HEK293 (cell line): Measurements from ENCODE around the gene RNASEH2A.

Experiments used
- GLI4 ChIP-seq: fragments of 450-650 bp; formaldehyde crosslinking; IDR thresholded peaks from 2 replicates; pipeline ENCODE4 v1.5.1; 2016; ENCODE audit warnings: missing biosample characterization, missing genetic modification characterization
- GLIS2 ChIP-seq: fragments of 450-650 bp; formaldehyde crosslinking; IDR thresholded peaks from 2 replicates; pipeline ENCODE4 v1.5.1; 2016; ENCODE audit warnings: missing biosample characterization, missing genetic modification characterization
- HIC1 ChIP-seq: fragments of 450-650 bp; formaldehyde crosslinking; IDR thresholded peaks from 2 replicates; pipeline ENCODE4 v1.5.1; 2016; ENCODE audit warnings: missing biosample characterization, missing genetic modification characterization
- HOXA7 ChIP-seq: sonication (generic); formaldehyde crosslinking; IDR thresholded peaks from 2 replicates; pipeline ENCODE4 v1.8.1; 2022; ENCODE audit warnings: missing genetic modification reagents, borderline replicate concordance
- HOXD13 ChIP-seq: sonication (generic); formaldehyde crosslinking; IDR thresholded peaks from 2 replicates; pipeline ENCODE4 v1.8.0; 2022; ENCODE audit warnings: missing genetic modification reagents, borderline replicate concordance
- IKZF3 ChIP-seq: fragments of 450-650 bp; IDR thresholded peaks from 2 replicates; pipeline ENCODE4 v1.5.0; 2018; ENCODE audit warnings: missing biosample characterization, mild to moderate bottlenecking, missing genetic modification characterization, moderate library complexity
- REPIN1 ChIP-seq: fragments of 450-650 bp; formaldehyde crosslinking; IDR thresholded peaks from 2 replicates; pipeline ENCODE4 v1.5.1; 2017; ENCODE audit warnings: missing biosample characterization, missing genetic modification characterization, low read depth
- SALL2 ChIP-seq: fragments of 450-650 bp; formaldehyde crosslinking; IDR thresholded peaks from 2 replicates; pipeline ENCODE4 v1.5.0; 2017; ENCODE audit warnings: missing biosample characterization, mild to moderate bottlenecking, missing genetic modification characterization, borderline replicate concordance
- SETDB1 ChIP-seq: IDR thresholded peaks from one replicate; pipeline ENCODE4 v1.6.1; 2017; ENCODE audit warnings: mild to moderate bottlenecking, low read length, moderate library complexity, mixed read lengths; ENCODE audit not compliant: insufficient read length
- TCF7L2 ChIP-seq: IDR thresholded peaks from 2 replicates; pipeline ENCODE4 v1.6.1; 2011; ENCODE audit warnings: low read depth, mild to moderate bottlenecking, inconsistent platforms, low read length, moderate library complexity, borderline replicate concordance
- ZBTB7A ChIP-seq: fragments of 450-650 bp; formaldehyde crosslinking; IDR thresholded peaks from 2 replicates; pipeline ENCODE4 v1.5.1; 2016; ENCODE audit warnings: low read depth, missing biosample characterization, missing genetic modification characterization
- ZEB2 ChIP-seq: fragments of 450-650 bp; formaldehyde crosslinking; IDR thresholded peaks from 2 replicates; pipeline ENCODE4 v1.5.1; 2016; ENCODE audit warnings: missing biosample characterization, missing genetic modification characterization
- ZFHX2 ChIP-seq: fragments of 450-650 bp; formaldehyde crosslinking; conservative IDR thresholded peaks from 2 replicates; pipeline ENCODE4 v1.5.1; 2016; ENCODE audit warnings: missing biosample characterization, missing genetic modification characterization
- ZNF132 ChIP-seq: fragments of 450-650 bp; formaldehyde crosslinking; IDR thresholded peaks from 2 replicates; pipeline ENCODE4 v1.5.1; 2017; ENCODE audit warnings: missing biosample characterization, missing genetic modification characterization, borderline replicate concordance
- ZNF133 ChIP-seq: fragments of 450-650 bp; formaldehyde crosslinking; IDR thresholded peaks from 2 replicates; pipeline ENCODE4 v1.5.1; 2016; ENCODE audit warnings: missing biosample characterization, missing genetic modification characterization
- ZNF138 ChIP-seq: fragments of 450-650 bp; formaldehyde crosslinking; IDR thresholded peaks from 2 replicates; pipeline ENCODE4 v1.5.1; 2016; ENCODE audit warnings: missing biosample characterization, missing genetic modification characterization, borderline replicate concordance
- ZNF140 ChIP-seq: fragments of 450-650 bp; formaldehyde crosslinking; IDR thresholded peaks from 2 replicates; pipeline ENCODE4 v1.5.1; 2016; ENCODE audit warnings: missing biosample characterization, missing genetic modification characterization
- ZNF155 ChIP-seq: fragments of 450-650 bp; formaldehyde crosslinking; IDR thresholded peaks from 2 replicates; pipeline ENCODE4 v1.5.1; 2016; ENCODE audit warnings: missing biosample characterization, missing genetic modification characterization
- ZNF157 ChIP-seq: fragments of 450-650 bp; formaldehyde crosslinking; IDR thresholded peaks from 2 replicates; pipeline ENCODE4 v1.5.1; 2016; ENCODE audit warnings: missing biosample characterization, missing genetic modification characterization
- ZNF175 ChIP-seq: fragments of 450-650 bp; formaldehyde crosslinking; IDR thresholded peaks from 2 replicates; pipeline ENCODE4 v1.5.1; 2016; ENCODE audit warnings: missing biosample characterization, missing genetic modification characterization
- ZNF184 ChIP-seq: fragments of 450-650 bp; IDR thresholded peaks from 2 replicates; pipeline ENCODE4 v1.5.1; 2018; ENCODE audit warnings: missing biosample characterization, mild to moderate bottlenecking, missing genetic modification characterization
- ZNF2 ChIP-seq: fragments of 450-650 bp; formaldehyde crosslinking; IDR thresholded peaks from 2 replicates; pipeline ENCODE4 v1.5.1; 2016; ENCODE audit warnings: missing biosample characterization, missing genetic modification characterization
- ZNF202 ChIP-seq: fragments of 450-650 bp; formaldehyde crosslinking; IDR thresholded peaks from 2 replicates; pipeline ENCODE4 v1.5.1; 2016; ENCODE audit warnings: missing biosample characterization, missing genetic modification characterization, borderline replicate concordance
- ZNF214 ChIP-seq: fragments of 450-650 bp; formaldehyde crosslinking; IDR thresholded peaks from 2 replicates; pipeline ENCODE4 v1.5.1; 2017; ENCODE audit warnings: missing biosample characterization, mild to moderate bottlenecking, missing genetic modification characterization, borderline replicate concordance
- ZNF274 ChIP-seq, 2 experiments: fragments of 200-500 bp in 1 of 2; fragments of 450-650 bp in 1 of 2; sonication (Bioruptor generic) in 1 of 2; formaldehyde crosslinking in 1 of 2; IDR thresholded peaks; 2 replicates each; pipeline versions ENCODE4 v1.5.1 to v1.6.1; 2014 to 2016; ENCODE audit warnings: borderline replicate concordance in 1 of 2, inconsistent platforms in 1 of 2, low read length in 1 of 2, missing biosample characterization in 1 of 2, missing genetic modification characterization in 1 of 2
- ZNF488 ChIP-seq: fragments of 450-650 bp; formaldehyde crosslinking; IDR thresholded peaks from 2 replicates; pipeline ENCODE4 v1.5.1; 2016; ENCODE audit warnings: missing biosample characterization, missing genetic modification characterization
- ZNF555 ChIP-seq: fragments of 450-650 bp; formaldehyde crosslinking; conservative IDR thresholded peaks from 2 replicates; pipeline ENCODE4 v1.5.1; 2017; ENCODE audit warnings: missing biosample characterization, mild to moderate bottlenecking, missing genetic modification characterization, inconsistent platforms
- ZNF560 ChIP-seq: fragments of 450-650 bp; formaldehyde crosslinking; IDR thresholded peaks from 2 replicates; pipeline ENCODE4 v1.5.1; 2017; ENCODE audit warnings: missing biosample characterization, missing genetic modification characterization, borderline replicate concordance
- ZNF600 ChIP-seq: fragments of 450-650 bp; formaldehyde crosslinking; IDR thresholded peaks from 2 replicates; pipeline ENCODE4 v1.5.1; 2016; ENCODE audit warnings: missing biosample characterization, missing genetic modification characterization
- ZNF623 ChIP-seq: fragments of 450-650 bp; formaldehyde crosslinking; IDR thresholded peaks from 2 replicates; pipeline ENCODE4 v1.5.1; 2016; ENCODE audit warnings: missing biosample characterization, missing genetic modification characterization
- ZNF664 ChIP-seq: fragments of 450-650 bp; formaldehyde crosslinking; IDR thresholded peaks from 2 replicates; pipeline ENCODE4 v1.5.1; 2016; ENCODE audit warnings: missing biosample characterization, missing genetic modification characterization
- ZNF704 ChIP-seq: fragments of 450-650 bp; formaldehyde crosslinking; IDR thresholded peaks from 2 replicates; pipeline ENCODE4 v1.5.1; 2016; ENCODE audit warnings: missing biosample characterization, missing genetic modification characterization
- ZNF792 ChIP-seq: fragments of 450-650 bp; formaldehyde crosslinking; IDR thresholded peaks from 2 replicates; pipeline ENCODE4 v1.5.1; 2016; ENCODE audit warnings: missing biosample characterization, missing genetic modification characterization
- ZNF830 ChIP-seq: fragments of 450-650 bp; IDR thresholded peaks from 2 replicates; pipeline ENCODE4 v1.5.0; 2018; ENCODE audit warnings: missing biosample characterization, missing genetic modification characterization, low read depth, mild to moderate bottlenecking, moderate library complexity
- ZNF837 ChIP-seq: fragments of 450-650 bp; formaldehyde crosslinking; IDR thresholded peaks from 2 replicates; pipeline ENCODE4 v1.5.1; 2016; ENCODE audit warnings: missing biosample characterization, missing genetic modification characterization
- ZNF843 ChIP-seq: fragments of 450-650 bp; formaldehyde crosslinking; IDR thresholded peaks from 2 replicates; pipeline ENCODE4 v1.5.1; 2016; ENCODE audit warnings: missing biosample characterization, missing genetic modification characterization
- ZSCAN5A ChIP-seq: fragments of 450-650 bp; formaldehyde crosslinking; IDR thresholded peaks from 2 replicates; pipeline ENCODE4 v1.5.1; 2016; ENCODE audit warnings: missing biosample characterization, missing genetic modification characterization

The RNASEH2A gene

GRCh38 chr19:12789904-12790619 lies 16.3 kb upstream of the RNASEH2A start (continued):
- no peak for TF ChIP-seq ZNF488 (tag by site-specific recombination)
- peak; percentile 62; the same call in 1 of the 2 replicates for TF ChIP-seq HIC1 (tag by site-specific recombination)
- no peak for TF ChIP-seq HOXD13 (CRISPR knock-in tag)
- TF ChIP-seq ZNF132, result no peak
- no peak for TF ChIP-seq ZNF138 (tag by site-specific recombination)
- no peak for TF ChIP-seq GLI4
- TF ChIP-seq ZNF274 (IDR thresholded peaks at IDR 0.05; ENCODE audit: low read length), result no peak
- TF ChIP-seq ZNF274 (tag by site-specific recombination; IDR thresholded peaks at IDR 0.05; ENCODE audit: borderline replicate concordance), result no peak
- no peak for TF ChIP-seq ZNF133 (tag by site-specific recombination)
- no peak for TF ChIP-seq ZNF704 (tag by site-specific recombination)
- TF ChIP-seq SALL2 (tag by site-specific recombination), result no peak
- peak; percentile 89 for TF ChIP-seq ZNF2 (tag by site-specific recombination)
- peak; percentile 94 for TF ChIP-seq GLIS2 (tag by site-specific recombination)
- TF ChIP-seq ZNF175 (tag by site-specific recombination), result no peak
- TF ChIP-seq SETDB1, result no peak
- no peak for TF ChIP-seq ZNF837 (tag by site-specific recombination)
- TF ChIP-seq ZFHX2 (tag by site-specific recombination), result peak; percentile 76
- TF ChIP-seq ZNF155 (tag by site-specific recombination), result no peak
- peak; percentile 86 for TF ChIP-seq ZBTB7A (tag by site-specific recombination)
- TF ChIP-seq ZNF555 (tag by site-specific recombination), result no peak
- TF ChIP-seq ZNF792, result no peak
- no peak for TF ChIP-seq ZNF202 (tag by site-specific recombination)
- TF ChIP-seq ZNF830, result no peak
- TF ChIP-seq ZNF560 (tag by site-specific recombination), result no peak
- peak; percentile 68; the same call in 1 of the 2 replicates for TF ChIP-seq ZSCAN5A (tag by site-specific recombination)
- peak; percentile 81 for TF ChIP-seq ZNF600 (tag by site-specific recombination)
- peak; percentile 54; the same call in 1 of the 2 replicates for TF ChIP-seq ZNF843 (tag by site-specific recombination)
- TF ChIP-seq IKZF3 (tag by site-specific recombination), result peak; percentile 88
- TF ChIP-seq ZNF214 (tag by site-specific recombination), result no peak
- TF ChIP-seq TCF7L2, result no peak
- no peak for TF ChIP-seq REPIN1
- no peak for TF ChIP-seq ZNF664 (tag by site-specific recombination)
- no peak for TF ChIP-seq ZNF140 (tag by site-specific recombination)
- TF ChIP-seq ZEB2 (tag by site-specific recombination), result peak; percentile 93
- TF ChIP-seq ZNF184 (tag by site-specific recombination), result no peak
- TF ChIP-seq HOXA7, result no peak
- no peak for TF ChIP-seq ZNF157 (tag by site-specific recombination)
- no peak; the same call in 1 of the 2 replicates for TF ChIP-seq ZNF623 (tag by site-specific recombination)
